HG03135 (cell line): ENCODE data around the gene GCN1.
"Not testable (repeated sequence)": the region's sequence is repeated elsewhere in the genome, so short reads cannot be mapped to it uniquely, and the experiment has no call there.

Experiments used
- ATAC-seq: cut with Tn5 transposase; IDR thresholded peaks from one replicate; pipeline ENCODE4 v1.9.1; 2021; ENCODE audit warnings: mild to moderate bottlenecking, moderate library complexity; ENCODE audit not compliant: unreplicated experiment

Gene GCN1

DNA sequence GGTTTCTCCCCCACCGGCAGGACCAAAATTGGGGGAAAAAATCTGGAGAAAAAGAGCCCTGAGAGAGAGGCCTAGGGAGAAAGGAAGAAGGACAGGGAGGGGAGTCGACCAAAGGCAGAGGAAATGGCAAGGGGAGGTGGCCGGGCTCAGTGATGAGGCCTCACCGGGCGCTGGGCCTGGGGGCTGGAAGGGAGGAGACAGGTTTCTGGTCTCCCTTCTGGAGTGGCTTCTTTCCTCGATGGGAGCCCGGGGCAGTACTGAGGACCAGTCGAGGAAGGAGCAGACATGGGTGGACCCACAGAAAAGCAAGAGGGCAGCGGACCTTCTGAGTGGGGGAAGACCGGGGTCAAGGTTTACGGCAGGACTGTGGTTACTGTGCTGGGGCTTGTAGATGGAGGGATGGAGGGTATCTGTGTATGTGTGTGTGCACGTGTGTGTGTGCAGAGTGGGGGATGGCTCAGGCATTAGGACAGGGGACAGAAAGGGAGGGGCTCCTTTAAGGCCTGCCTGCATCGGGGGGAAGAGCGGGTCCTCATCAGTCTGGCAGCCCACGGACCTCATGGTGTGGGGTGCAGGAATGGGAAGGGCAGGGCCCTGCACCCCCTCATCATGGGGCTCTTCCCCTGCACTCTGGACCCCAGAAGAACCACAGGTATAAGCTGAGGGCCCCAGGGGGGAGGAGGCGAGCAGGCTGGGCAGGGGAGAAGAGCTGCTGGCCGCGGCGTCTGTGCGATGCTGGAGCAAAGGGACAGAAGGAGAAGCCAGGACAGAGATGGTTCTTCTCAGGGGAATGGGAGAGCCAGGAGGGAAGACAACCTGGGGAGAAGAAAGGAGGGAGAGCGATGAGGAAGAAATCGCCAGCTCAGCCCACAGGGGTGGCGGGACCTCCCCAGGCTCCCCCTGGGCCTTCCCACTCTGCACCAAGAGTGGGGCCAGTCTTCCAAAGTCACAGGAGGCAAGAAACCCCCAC, 21.5 kb upstream of the GCN1 start:
- ATAC-seq, result no peak

DNA sequence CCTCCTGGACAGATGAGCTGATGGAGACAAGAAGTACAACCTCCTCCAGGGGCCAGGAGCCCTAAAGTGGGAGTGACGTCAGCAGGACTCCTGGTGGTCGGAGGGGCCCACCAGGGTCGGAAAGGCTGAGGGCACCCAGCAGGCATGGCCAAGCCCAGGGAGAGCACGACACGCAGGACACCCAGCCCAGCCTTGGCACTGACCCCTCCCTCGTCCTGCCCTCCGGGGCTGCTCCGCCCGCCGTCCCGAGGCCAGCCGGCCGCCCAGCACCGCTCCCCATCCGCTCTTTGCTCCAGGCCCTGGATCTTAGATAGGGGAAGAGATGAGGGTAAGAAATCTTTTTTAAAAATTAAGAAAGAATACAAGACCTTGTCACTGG, 20.8 kb upstream of the GCN1 start:
- ATAC-seq, result no peak

DNA sequence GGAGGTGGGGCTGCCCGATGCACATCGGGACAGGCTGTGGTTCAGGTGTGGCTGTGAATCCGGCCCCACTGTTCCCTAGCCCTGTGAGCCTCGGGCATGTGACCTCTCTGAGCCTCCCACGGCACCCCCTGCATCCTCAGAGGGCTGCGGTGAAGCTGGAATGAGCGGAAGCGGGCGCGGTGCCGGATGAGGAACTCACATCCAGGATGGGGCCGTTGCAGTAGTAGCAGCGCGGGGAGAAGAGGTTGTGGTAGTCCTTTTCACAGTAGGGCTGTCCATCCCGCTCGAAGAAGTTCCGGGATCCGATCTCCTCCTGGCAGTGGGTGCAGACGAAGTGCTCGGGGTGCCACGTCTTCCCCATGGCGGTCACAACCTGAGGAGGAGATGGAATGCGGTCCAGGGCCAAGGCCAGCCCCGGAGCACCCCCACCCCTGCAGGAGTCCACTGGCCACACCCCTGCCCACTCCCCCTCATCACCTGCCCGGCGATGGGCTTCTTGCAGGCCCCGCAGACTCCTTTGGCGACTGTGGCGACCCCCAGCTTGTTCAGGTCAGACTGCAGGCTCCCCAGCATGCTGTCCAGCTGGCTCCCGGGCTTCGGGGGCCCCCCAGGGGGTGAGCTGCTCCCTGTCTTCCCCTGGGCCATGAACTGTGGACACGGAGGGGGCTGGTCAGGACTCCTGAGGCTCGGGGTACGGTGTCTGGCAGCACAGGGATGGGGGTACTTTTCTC, 20.3 kb upstream of the GCN1 start:
- no peak for ATAC-seq

DNA sequence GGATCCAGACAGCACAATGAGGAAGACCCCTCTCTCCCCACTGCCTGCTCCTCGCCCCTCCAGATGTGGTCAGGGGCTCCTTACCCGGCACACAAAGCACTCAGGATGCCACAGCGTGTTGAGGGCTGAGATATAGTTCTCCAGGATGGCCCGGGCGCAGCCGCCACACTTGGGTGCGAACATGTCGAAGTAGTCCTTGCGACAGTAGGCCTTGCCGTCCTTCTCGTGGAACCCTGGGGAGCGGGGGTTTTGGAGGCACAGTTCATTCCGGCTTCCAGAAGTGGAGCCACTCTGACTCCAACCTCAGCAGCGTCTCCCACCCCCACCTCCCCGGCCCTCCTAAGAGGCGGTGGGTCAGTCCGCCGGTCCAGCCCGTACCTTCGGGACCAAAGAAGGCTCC, 19.2 kb upstream of the GCN1 start:
- ATAC-seq, result no peak

DNA sequence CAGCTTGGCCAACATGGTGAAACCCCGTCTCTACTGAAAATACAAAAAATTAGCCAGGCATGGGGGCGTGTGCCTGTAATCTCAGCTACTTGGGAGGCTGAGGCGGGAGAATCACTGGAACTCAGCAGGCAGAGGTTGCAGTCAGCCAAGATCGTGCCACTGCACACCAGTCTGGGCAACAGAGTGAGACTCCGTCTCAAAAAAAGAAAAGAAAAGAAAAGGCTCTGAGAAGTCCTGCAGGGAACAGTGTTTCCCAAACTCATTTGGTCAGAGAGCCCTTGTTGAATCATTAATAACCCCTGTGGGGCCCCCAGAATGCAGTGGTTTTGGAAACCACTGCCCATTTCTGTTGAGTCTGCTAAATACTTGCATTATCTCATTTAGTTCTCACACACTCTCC, 18.7 kb upstream of the GCN1 start:
- ATAC-seq, result not testable (repeated sequence)

DNA sequence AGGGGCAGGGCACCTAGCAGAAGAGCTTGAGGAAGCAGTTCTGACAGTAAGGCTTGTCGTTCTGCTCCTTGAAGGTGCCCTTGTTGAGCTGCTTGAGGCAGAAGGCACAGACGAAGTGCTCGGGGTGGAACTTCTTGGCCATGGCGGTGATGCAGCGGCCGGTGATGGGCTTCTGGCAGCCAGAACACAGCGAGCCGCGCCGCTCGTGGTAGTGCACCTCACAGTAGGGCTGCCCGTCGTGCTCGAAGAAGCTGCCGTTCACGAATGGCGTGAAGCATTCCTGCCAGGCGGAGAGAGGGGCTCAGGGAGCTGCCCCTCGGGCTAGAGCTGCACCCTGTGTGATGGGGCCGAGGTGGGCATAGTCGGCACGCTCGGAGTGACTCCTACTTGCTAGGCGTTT, 17.8 kb upstream of the GCN1 start:
- no peak for ATAC-seq

DNA sequence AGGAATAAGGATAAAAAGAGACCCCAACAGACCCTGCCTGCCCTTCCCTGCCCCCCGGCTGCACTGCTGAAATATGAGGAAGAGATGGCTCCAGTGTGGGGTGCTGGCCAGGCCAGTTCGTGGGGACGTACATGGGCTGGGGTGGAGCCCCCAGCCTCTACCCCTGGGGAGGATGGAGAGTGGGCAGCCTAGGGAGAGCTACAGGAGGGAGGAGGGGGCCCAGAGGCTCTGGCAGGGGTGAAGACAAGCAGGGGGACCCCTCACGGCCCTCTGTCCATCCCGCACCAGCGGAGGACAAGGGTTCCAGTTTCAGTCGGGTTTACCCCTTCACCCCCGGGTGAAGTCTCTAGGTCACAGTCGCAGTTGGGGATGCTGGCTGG, 17.4 kb upstream of the GCN1 start:
- no peak for ATAC-seq

DNA sequence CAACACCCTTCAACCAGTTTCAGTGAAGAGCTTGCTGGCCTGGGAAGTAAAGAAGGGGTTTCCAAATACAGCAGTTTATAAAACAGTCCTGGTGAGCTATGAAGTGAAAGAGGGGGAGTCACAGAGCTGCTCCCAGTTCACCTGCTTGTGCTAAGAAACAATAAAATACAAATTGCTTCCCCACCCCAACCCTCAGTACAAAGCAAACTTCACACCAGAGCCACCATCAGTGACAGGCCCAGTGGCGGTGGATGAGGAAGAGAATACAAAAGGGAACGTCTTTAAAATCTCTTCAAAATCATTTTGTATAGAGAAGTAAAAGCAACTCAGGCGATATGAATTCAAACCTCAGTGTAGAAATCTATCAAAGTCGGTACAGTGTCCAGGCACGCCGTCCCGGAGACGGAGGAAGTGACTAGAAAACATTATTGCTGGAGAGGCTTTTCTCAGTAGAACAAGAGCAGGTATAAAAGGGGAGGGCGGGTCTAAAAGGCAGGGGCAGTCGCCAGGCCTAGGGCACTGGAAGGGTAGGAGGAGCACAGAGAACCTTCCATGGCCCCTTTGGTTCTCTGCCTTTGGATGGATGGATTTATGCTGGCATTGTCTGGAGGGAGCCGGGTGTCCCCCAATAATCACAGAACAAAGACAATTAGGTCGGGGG, 16.9 kb upstream of the GCN1 start:
- no peak for ATAC-seq

DNA sequence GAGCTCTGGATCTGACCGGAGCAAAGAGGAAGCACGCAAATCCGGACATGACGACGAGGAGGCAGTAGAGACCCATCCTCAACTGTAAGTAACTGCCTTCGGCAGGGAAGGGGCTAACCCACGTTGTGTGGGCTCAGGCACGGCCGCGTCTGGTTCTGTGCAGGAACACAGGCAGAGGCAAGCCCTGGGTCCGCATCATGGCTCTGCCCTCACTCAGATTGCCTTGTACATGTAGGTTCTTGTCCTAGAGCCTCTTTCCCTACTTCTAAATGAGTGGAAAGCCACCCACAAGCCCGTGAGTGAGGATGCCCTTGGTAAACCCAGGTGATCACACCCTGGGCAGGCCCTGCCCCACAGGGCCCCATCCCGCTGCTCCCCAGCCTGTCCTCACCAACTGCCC, 15.3 kb upstream of the GCN1 start:
- no peak for ATAC-seq

DNA sequence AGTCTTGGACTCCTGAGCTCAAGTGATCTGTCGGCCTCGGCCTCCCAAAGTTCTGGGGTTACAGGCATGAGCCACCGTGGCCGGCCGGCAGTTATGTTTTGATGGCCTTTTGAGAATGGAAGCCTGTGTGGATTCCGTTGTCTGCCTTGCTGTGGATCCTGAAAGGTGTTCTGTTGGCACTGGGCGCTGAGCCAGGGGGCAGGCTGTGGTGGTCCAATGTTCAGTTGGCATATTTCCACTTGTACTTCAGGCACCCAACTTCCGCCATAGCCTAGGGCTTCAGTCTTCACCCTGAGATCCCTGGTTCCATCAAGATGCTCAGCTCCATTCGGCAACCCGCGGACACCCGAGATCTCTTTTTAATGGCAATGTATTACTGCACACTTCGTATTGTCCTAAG, 12.7 kb upstream of the GCN1 start:
- no peak for ATAC-seq

DNA sequence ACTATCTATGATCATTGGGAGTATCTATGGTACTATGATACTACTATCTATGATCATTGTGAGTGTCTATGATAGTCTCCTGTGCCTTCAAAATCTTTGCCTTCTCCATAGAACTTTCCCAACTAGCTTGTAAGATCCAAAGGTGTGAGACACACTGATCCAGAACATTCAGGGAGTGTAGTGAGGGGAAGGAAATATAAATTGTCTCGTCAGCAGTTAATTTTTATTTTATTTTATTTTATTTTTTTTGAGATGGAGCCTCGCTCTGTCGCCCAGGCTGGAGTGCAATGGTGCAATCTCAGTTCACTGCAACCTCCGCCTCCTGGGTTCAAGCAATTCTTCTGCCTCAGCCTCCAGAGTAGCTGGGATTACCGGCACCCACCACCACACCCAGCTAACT, 12.3 kb upstream of the GCN1 start:
- not testable (repeated sequence) for ATAC-seq

DNA sequence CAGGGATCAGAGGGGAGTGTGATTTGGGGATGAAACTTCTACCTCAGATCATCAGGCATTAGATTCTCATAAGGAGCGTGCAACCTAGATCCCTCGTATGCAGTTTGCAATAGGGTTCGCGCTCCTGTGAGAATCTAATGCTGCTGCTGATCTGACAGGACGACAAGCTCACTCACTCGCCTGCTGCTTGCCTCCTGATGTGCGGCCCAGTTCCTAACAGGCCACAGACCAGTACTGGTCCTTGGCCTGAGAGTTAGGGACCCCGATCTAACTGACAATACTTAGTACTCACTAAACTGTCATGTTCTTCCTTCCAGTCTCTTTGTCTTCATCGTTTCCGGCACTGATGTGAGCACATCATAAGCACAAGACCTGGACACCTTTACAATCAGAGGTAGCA, 11.7 kb upstream of the GCN1 start:
- no peak for ATAC-seq

DNA sequence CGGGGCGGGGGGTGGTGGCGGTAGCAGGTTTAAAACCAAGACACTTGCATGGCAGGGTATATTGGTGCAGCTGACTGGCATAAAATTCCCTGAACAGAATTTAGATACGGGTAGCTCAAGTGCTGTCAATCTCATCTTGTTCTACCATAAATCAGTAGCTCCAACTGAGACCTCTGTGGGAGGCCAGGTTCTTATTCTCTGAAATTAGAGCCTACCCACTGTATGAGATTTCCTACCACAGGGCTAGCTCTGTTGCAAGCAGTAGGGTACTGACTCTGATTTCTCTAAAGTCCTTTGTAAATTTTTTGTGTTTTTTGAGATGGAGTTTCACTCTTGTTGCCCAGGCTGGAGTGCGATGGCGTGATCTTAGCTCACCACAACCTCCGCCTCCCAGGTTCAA, 9.7 kb upstream of the GCN1 start:
- no peak for ATAC-seq

DNA sequence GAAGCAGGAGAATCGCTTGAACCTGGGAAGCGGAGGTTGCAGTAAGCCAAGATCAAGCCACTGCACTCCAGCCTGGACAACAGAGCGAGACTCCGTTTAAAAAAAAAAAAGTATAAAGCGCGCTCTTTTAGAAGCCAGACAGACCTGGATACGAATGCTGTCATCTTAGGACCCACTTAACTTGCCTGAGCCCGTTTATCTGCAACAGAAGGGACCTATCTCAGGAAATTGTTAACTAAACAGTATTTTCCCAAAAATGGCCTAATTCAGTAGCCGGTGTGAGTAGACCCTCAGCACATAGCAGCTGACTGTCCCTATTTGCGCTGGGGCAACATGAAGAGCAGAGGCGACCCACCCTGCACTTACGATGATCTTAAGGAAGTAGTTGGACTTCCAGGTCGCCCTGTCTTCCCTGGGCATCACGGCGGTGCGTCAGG, 5.9 kb upstream of the GCN1 start:
- no peak for ATAC-seq

DNA sequence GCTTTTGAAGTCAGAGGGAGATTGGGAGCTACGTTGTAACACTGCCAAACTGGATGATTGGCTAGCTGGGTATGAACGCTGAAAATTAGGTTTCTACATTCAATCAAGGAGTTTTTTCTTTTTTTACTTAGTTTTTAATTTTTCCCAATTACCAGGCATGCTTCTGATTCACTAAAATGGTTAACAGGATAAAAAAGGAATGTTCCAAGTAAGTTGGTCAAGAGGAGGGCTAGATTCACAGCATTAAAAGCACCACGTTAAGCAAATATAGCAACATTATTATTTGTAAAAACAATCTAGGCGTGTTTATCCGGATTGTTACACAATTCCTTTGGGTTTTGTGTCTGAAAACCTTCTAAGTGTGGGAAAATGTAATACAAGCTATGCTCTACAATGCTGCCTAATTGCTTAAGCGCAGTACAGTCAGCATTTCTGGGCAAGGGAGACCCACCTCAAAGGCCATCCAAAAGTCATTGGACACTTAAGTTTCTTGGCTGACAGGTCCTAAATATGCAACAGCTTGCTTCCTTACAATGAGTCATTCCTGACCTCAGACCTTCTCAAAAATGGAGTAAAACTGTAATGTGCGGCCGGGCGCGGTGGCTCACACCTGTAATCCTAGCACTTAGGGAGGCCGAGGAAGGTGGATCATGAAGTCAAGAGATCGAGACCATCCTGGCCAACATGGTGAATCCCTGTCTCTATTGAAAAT, 5.2 kb upstream of the GCN1 start:
- ATAC-seq, result no peak

DNA sequence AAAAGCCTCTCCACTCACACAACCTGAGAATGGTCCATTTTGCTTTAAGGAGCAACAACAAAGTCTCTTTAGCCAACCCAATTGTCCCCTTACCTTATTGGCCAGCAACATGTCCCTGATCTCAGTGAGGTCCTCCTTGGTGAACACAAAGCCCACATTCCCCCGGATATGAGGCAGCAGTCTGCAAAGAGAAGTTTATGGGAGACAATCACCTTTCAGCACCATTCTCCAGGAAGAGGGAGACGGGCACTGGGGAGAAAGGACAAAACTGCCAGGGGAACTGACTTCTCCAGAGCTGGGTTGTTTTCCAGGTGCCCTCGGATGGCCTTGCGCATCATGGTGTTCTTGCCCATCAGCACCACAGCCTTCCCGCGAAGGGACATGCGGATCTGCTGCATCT, 4.5 kb upstream of the GCN1 start:
- no peak for ATAC-seq

DNA sequence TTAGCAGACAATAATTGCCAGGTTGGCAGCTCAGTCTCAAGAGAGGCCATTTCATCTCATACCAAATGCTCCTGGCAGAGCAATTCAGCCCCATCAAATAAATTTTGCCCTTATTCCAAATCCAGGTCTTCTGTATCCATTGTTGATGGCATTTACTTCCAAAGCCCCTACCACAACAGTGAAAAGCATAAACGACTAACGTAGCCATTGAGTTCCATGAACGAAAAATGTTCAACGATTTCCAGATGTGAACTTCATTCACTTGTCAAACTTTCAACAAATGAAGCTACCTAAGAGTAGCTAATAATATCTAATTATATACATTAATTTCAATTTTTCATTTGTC, 3.0 kb upstream of the GCN1 start:
- ATAC-seq, result no peak

DNA sequence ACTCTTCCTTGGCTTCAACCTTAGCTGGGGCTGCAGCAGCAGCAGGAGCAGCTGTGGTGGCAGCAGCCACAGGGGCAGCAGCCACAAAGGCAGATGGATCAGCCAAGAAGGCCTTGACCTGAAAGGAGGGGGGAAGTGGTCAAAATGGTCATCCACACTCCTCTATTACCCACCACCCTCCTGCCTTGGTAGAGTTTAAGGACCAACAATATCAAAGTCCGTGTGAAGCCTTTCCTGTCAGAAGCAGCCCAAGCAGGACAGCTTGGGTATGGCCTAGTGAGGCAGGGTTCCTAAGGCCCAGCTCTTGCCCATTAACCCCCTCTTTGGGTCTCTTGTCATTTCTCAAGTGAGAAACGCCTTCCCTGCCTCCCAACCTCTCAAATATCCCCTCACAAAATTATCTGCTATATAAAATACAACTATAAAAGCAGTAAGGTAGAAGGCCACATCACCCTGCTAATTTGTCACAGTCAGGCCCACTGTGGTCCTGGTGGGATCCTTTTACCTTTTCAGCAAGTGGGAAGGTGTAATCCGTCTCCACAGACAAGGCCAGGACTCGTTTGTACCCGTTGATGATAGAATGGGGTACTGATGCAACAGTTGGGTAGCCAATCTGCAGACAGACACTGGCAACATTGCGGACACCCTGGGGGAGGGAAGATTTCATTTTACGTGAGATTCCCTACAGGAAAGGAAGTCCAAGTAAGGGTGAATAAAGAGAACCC, 2.5 kb upstream of the GCN1 start:
- not testable (repeated sequence) for ATAC-seq

DNA sequence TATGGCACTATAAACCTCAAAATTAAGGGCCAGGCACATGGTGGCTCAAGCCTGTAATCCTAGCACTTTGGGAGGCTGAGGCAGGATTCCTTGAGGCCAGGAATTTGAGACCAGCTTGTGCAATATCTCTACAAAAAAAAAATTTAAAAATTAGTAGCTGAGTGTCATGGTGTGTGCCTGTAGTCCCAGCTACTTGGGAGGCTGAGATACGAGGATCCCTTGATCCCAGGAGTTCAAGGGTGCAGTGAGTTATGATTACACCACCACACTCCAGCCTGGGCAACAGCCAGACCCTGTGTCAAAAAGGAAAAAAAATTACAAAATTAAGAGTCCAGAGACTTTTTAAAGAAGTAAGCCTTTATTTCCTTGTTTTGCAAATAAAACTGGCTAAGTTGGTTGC, 1.8 kb upstream of the GCN1 start:
- ATAC-seq, result no peak

DNA sequence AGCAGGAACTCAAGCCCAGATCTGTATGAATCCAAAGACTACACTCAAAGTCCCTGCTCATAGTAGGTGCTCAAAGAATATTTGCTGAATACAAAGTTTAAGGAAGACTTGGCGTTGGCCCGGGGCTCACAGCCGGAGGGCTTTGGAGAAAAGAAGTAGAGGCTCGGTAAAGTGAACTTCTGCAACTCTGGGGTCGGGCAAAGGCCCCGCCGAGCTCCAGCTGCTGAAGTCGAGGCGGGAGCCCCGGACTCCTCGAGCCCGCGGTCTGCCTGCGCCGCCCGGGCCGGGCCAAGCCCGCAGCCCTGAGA, 335 bp downstream of the GCN1 start:
- peak; percentile 26 for ATAC-seq

DNA sequence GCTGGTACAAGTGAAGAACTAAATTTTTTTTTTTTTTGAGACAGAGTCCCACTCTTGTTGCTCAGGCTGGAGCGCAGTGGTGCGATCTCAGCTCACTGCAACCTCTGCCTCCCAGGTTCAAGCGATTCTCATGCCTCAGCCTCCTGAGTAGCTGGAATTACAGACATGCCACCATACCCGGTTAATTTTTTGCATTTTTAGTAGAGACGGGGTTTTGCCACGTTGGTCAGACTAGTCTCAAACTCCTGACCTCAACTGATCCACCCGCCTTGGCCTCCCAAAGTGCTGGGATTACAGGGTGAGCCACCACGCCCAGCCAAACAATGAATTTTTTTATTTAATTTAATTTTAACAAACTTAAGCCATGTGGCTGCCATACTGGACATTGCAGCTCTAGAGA, 1.2 kb downstream of the GCN1 start:
- ATAC-seq, result not testable (repeated sequence)
